ENCODE results near the gene NBEAL1. TPM values are rescaled to one million over a fixed set of nuclear protein-coding genes. Genes with fewer than 3 reads are reported as not detected.
"Not testable (repeated sequence)": the region's sequence is repeated elsewhere in the genome, so short reads cannot be mapped to it uniquely, and the experiment has no call there.

The NBEAL1 gene
- total RNA-seq, 4 donors from 2014 or later = 20.5 to 24.1 (median 23.1) TPM

- peaks cover 12 to 69% (median 50%) of the 10 kb centered on the region in 4 donors for H3K36me3 ChIP-seq
- H3K27me3 ChIP-seq = no peaks in the 10 kb centered on the region
- peaks cover 0 to 3% (median under 1%) of the 10 kb centered on the region in 4 donors for H3K4me1 ChIP-seq
- no peak for DNase-seq (ENCODE audit: extremely low spot score)
- H3K27ac ChIP-seq (replicated peaks in 1 of 4) = no peak overlapping the region
- H3K4me3 ChIP-seq = no peak overlapping the region
- no peaks in the 10 kb centered on the region for H3K9me3 ChIP-seq
- no peak for TF ChIP-seq EP300 (IDR thresholded peaks at IDR 0.05)
- TF ChIP-seq CTCF (IDR thresholded peaks at IDR 0.05) = no peak
- TF ChIP-seq POLR2AphosphoS5 (IDR thresholded peaks at IDR 0.05) = no peak
- no peak for TF ChIP-seq POLR2A (IDR thresholded peaks at IDR 0.05; ENCODE audit: low read depth)
- intact Hi-C loops (cut with DNase I) = loop anchor here (10.0 kb wide), 1 partner anchor 208 kb away; no protein-coding TSS in a partner anchor
- WGBS = 98% methylated on average over 3 of the region's 3 CpGs
Measured at GRCh38 chr2:203246646-203247045, 232.0 kb downstream of the NBEAL1 start.

- no peak overlapping the region for H3K27ac ChIP-seq (replicated peaks in 1 of 4)
- DNase-seq (ENCODE audit: extremely low spot score) = no peak
- intact Hi-C loops (cut with DNase I) = no loop called here
- H3K27me3 ChIP-seq = no peaks in the 10 kb centered on the region
- no peak for TF ChIP-seq POLR2A (IDR thresholded peaks at IDR 0.05; ENCODE audit: low read depth)
- no peak for TF ChIP-seq EP300 (IDR thresholded peaks at IDR 0.05)
- no peak for TF ChIP-seq CTCF (IDR thresholded peaks at IDR 0.05)
- no peak for TF ChIP-seq POLR2AphosphoS5 (IDR thresholded peaks at IDR 0.05)
- no peaks in the 10 kb centered on the region for H3K9me3 ChIP-seq
- 94% methylated on average over 13 of the region's 13 CpGs for WGBS
- peaks cover 22 to 82% (median 64%) of the 10 kb centered on the region in 4 donors for H3K36me3 ChIP-seq
- no peaks in the 10 kb centered on the region for H3K4me1 ChIP-seq
- H3K4me3 ChIP-seq = no peak overlapping the region
Measured at GRCh38 chr2:203252818-203253217, 238.1 kb downstream of the NBEAL1 start.

- peaks cover 22 to 82% (median 61%) of the 10 kb centered on the region in 4 donors for H3K36me3 ChIP-seq
- H3K4me3 ChIP-seq; H3K9me3 ChIP-seq; H3K27ac ChIP-seq (replicated peaks in 1 of 4); H3K4me1 ChIP-seq; H3K27me3 ChIP-seq; intact Hi-C loops (cut with DNase I); DNase-seq (ENCODE audit: extremely low spot score): not testable (repeated sequence)
- 77% methylated on average over 10 of the region's 10 CpGs for WGBS
Measured at GRCh38 chr2:203253422-203254095, 238.9 kb downstream of the NBEAL1 start.

GRCh38 chr2:203261326-203262159 is 246.9 kb downstream of the NBEAL1 start:
- H3K36me3 ChIP-seq = peaks cover 18 to 87% (median 45%) of the 10 kb centered on the region in 4 donors

More at GRCh38 chr2:203261326-203262159, 246.9 kb downstream of the NBEAL1 start:
- TF ChIP-seq CTCF (IDR thresholded peaks at IDR 0.05) (no peak), POLR2AphosphoS5 (IDR thresholded peaks at IDR 0.05) (no peak), EP300 (IDR thresholded peaks at IDR 0.05) (no peak), POLR2A (IDR thresholded peaks at IDR 0.05; ENCODE audit: low read depth) (no peak)
- Histone ChIP-seq H3K4me3 (no peak overlapping the region), H3K4me1 (no peaks in the 10 kb centered on the region), H3K27me3 (no peaks in the 10 kb centered on the region), H3K27ac (replicated peaks in 1 of 4) (no peak overlapping the region), H3K9me3 (no peaks in the 10 kb centered on the region)
- intact Hi-C loops (cut with DNase I) = no loop called here
- 97% methylated on average over 3 of the region's 3 CpGs for whole genome bisulfite sequencing
- DNase-seq (ENCODE audit: extremely low spot score) = no peak

Small RNA genes lying within 50 kb of the gene (small RNA-seq; reads per million reads assigned to genes)
- gene AC010900.2 (0 reads per million in 3 donors), gene RF00408 (0 reads per million in 3 donors), gene RN7SL670P (0 reads per million in 3 donors)

Other genes starting within 250 kb of the NBEAL1 start
- gene ICA1L, start 143.1 kb upstream of the NBEAL1 start, total RNA-seq = 10 to 100 TPM in 2 of 4 donors, 1 to 10 TPM in 2; 9.6 to 14.4 (median 11.8) TPM
- 10 to 100 TPM in 3 of 4 donors, 1 to 10 TPM in 1; 8.2 to 17.6 (median 12.8) TPM for gene WDR12, start 103.2 kb upstream of the NBEAL1 start, total RNA-seq
- 10 to 100 TPM in 3 of 4 donors, 1 to 10 TPM in 1; 8.0 to 16.6 (median 12.8) TPM for gene CARF, start 102.6 kb upstream of the NBEAL1 start, total RNA-seq
- 10 to 100 TPM; 23.7 to 33.8 (median 29.7) TPM for gene CYP20A1, start 224.1 kb downstream of the NBEAL1 start, total RNA-seq